ENCODE results near the gene TSN. TPM values are rescaled to one million over a fixed set of nuclear protein-coding genes. Genes with fewer than 3 reads are reported as not detected.
"Not testable (repeated sequence)": the region's sequence is repeated elsewhere in the genome, so short reads cannot be mapped to it uniquely, and the experiment has no call there.

The TSN gene
- total RNA-seq, 2 experiments from 2014 or later = 55.4 to 57.9 TPM

DNA sequence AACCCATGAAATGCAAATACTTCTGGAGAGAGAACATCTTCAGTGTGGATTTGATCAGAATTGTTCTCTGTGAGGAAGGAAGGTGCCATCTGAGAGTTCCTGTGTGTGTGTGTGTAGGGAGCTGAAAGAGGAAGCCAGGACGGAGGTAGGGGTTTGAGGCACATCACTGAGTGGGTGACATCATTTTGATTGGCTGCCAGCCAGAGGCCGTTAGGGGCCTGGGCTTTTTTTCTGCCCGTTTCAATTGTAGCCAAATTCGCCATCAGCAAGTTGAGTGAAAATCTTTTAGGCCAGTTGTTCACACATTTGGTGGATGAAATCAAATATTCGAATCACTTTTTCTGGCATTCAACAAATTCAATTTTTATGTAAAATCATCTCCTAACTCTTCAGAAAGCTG, 48.9 kb downstream of the TSN start:
- Mint-ChIP-seq H3K27me3 (ENCODE audit: low read depth) (peaks cover 22% of the 10 kb centered on the region), H3K4me3 (no peak overlapping the region), H3K36me3 (ENCODE audit: low read depth) (no peaks in the 10 kb centered on the region), H3K4me1 (ENCODE audit: low read depth) (peaks cover 7% of the 10 kb centered on the region), H3K9me3 (ENCODE audit: insufficient read depth) (peaks cover 5% of the 10 kb centered on the region), H3K27ac (no peak overlapping the region)
- ChIA-PET POLR2A (no interaction called here), CTCF (no interaction called here)
- DNase-seq (no peak), ATAC-seq (no peak)

- peaks cover 5% of the 10 kb centered on the region for H3K9me3 Mint-ChIP-seq (ENCODE audit: insufficient read depth)
- no peak overlapping the region for H3K27ac Mint-ChIP-seq
- H3K4me3 Mint-ChIP-seq = no peak overlapping the region
- POLR2A ChIA-PET = no interaction called here
- peaks cover 7% of the 10 kb centered on the region for H3K4me1 Mint-ChIP-seq (ENCODE audit: low read depth)
- CTCF ChIA-PET = no interaction called here
- H3K36me3 Mint-ChIP-seq (ENCODE audit: low read depth) = no peaks in the 10 kb centered on the region
- peaks cover 19% of the 10 kb centered on the region for H3K27me3 Mint-ChIP-seq (ENCODE audit: low read depth)
- no peak for DNase-seq
- no peak for ATAC-seq
Observed at GRCh38 chr2:121804997-121805765, 49.7 kb downstream of the TSN start.

- ATAC-seq (no peak), DNase-seq (no peak)
- no peaks in the 10 kb centered on the region for H3K36me3 Mint-ChIP-seq (ENCODE audit: low read depth)
- H3K4me1 Mint-ChIP-seq (ENCODE audit: low read depth) = peaks cover 7% of the 10 kb centered on the region
- ChIA-PET CTCF (no interaction called here), POLR2A (no interaction called here)
- no peak overlapping the region for H3K27ac Mint-ChIP-seq
- peaks cover 19% of the 10 kb centered on the region for H3K27me3 Mint-ChIP-seq (ENCODE audit: low read depth)
- H3K9me3 Mint-ChIP-seq (ENCODE audit: insufficient read depth) = peaks cover 5% of the 10 kb centered on the region
- H3K4me3 Mint-ChIP-seq = no peak overlapping the region
Observed at GRCh38 chr2:121805766-121806143, 50.3 kb downstream of the TSN start.

- H3K9me3 Mint-ChIP-seq (ENCODE audit: insufficient read depth); H3K36me3 Mint-ChIP-seq (ENCODE audit: low read depth); H3K4me1 Mint-ChIP-seq (ENCODE audit: low read depth); ATAC-seq; H3K27ac Mint-ChIP-seq; DNase-seq; H3K4me3 Mint-ChIP-seq; POLR2A ChIA-PET; CTCF ChIA-PET: not testable (repeated sequence)
- peaks cover 14% of the 10 kb centered on the region for H3K27me3 Mint-ChIP-seq (ENCODE audit: low read depth)
Observed at GRCh38 chr2:121807771-121808170, 52.3 kb downstream of the TSN start.

DNA sequence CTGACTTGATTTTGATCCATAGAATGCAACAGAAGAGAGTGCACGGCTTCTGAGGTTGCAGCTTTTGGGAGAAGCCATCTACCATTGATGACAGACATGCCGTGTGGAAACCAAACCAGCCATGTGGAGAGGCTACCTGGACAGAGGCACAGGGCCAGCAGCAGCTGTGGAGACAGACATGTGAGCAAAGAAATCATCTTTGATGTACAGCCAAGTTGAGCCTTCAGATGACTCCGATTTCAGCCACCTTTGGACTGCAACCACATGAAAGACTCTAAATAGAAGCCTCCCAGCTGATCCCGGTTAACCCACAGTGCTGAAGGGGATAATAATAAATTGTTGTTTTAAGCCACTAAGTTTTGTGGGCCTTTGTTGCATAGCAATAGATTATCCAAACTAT, 54.2 kb downstream of the TSN start:
- no peaks in the 10 kb centered on the region for H3K9me3 Mint-ChIP-seq (ENCODE audit: insufficient read depth)
- H3K36me3 Mint-ChIP-seq (ENCODE audit: low read depth) = no peaks in the 10 kb centered on the region

GRCh38 chr2:121810959-121811853, 55.8 kb downstream of the TSN start:
- Mint-ChIP-seq H3K36me3 (ENCODE audit: low read depth) (no peaks in the 10 kb centered on the region), H3K27me3 (ENCODE audit: low read depth) (peaks cover 2% of the 10 kb centered on the region), H3K27ac (no peak overlapping the region), H3K4me1 (ENCODE audit: low read depth) (no peaks in the 10 kb centered on the region), H3K4me3 (no peak overlapping the region), H3K9me3 (ENCODE audit: insufficient read depth) (no peaks in the 10 kb centered on the region)
- POLR2A ChIA-PET = no interaction called here
- ATAC-seq (peak; percentile 47), DNase-seq (peak; percentile 28)
- CTCF ChIA-PET = interaction anchor here (0.7 to 1.3 kb wide), 9 partner anchors 8 to 224 kb away, joined by 3 to 5 read pairs (median 3); partner anchors contain the start of gene NIFK

More for the DNA sequence above, 54.2 kb downstream of the TSN start:
- ATAC-seq = no peak
- CTCF ChIA-PET = no interaction called here
- H3K27ac Mint-ChIP-seq = no peak overlapping the region
- POLR2A ChIA-PET = no interaction called here
- peaks cover 6% of the 10 kb centered on the region for H3K27me3 Mint-ChIP-seq (ENCODE audit: low read depth)
- peaks cover under 1% of the 10 kb centered on the region for H3K4me1 Mint-ChIP-seq (ENCODE audit: low read depth)
- H3K4me3 Mint-ChIP-seq = no peak overlapping the region
- no peak for DNase-seq

- H3K27ac Mint-ChIP-seq; ATAC-seq; H3K27me3 Mint-ChIP-seq (ENCODE audit: low read depth); H3K4me3 Mint-ChIP-seq; H3K9me3 Mint-ChIP-seq (ENCODE audit: insufficient read depth); POLR2A ChIA-PET; DNase-seq; H3K4me1 Mint-ChIP-seq (ENCODE audit: low read depth); CTCF ChIA-PET; H3K36me3 Mint-ChIP-seq (ENCODE audit: low read depth): not testable (repeated sequence)
Observed at GRCh38 chr2:121813083-121813482, 57.6 kb downstream of the TSN start.

DNA sequence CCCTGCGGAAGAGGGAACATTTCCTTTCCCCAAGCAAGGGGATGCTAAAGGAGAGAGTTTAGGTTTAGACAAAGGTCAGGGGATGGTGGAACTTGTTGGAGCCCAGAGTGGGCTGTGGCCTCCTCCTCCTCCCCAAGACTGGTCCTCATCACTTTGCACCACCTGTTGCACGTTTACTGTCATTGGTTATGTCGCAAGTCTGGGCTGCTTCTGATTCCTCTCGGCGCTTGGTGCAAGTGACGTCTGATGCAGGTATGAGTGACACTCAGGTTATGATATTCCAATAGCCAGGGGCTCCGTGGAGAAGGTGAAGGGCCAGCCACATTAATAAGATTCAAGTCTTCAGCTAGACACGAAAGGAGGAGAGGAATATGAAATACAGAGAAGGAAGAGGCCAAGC, 59.8 kb downstream of the TSN start:
- POLR2A ChIA-PET = no interaction called here
- ATAC-seq (no peak), DNase-seq (no peak)
- CTCF ChIA-PET = no interaction called here
- no peaks in the 10 kb centered on the region for H3K36me3 Mint-ChIP-seq (ENCODE audit: low read depth)
- no peak overlapping the region for H3K4me3 Mint-ChIP-seq
- H3K27ac Mint-ChIP-seq = no peak overlapping the region
- peaks cover 8% of the 10 kb centered on the region for H3K27me3 Mint-ChIP-seq (ENCODE audit: low read depth)
- no peaks in the 10 kb centered on the region for H3K9me3 Mint-ChIP-seq (ENCODE audit: insufficient read depth)
- no peaks in the 10 kb centered on the region for H3K4me1 Mint-ChIP-seq (ENCODE audit: low read depth)

- no peaks in the 10 kb centered on the region for H3K36me3 Mint-ChIP-seq (ENCODE audit: low read depth)
- no peaks in the 10 kb centered on the region for H3K9me3 Mint-ChIP-seq (ENCODE audit: insufficient read depth)
- H3K27ac Mint-ChIP-seq = no peak overlapping the region
- POLR2A ChIA-PET = no interaction called here
- peaks cover 8% of the 10 kb centered on the region for H3K27me3 Mint-ChIP-seq (ENCODE audit: low read depth)
- CTCF ChIA-PET = no interaction called here
- DNase-seq (no peak), ATAC-seq (no peak)
- H3K4me3 Mint-ChIP-seq = no peak overlapping the region
- no peaks in the 10 kb centered on the region for H3K4me1 Mint-ChIP-seq (ENCODE audit: low read depth)
Observed at GRCh38 chr2:121816797-121817196, 61.3 kb downstream of the TSN start.

DNA sequence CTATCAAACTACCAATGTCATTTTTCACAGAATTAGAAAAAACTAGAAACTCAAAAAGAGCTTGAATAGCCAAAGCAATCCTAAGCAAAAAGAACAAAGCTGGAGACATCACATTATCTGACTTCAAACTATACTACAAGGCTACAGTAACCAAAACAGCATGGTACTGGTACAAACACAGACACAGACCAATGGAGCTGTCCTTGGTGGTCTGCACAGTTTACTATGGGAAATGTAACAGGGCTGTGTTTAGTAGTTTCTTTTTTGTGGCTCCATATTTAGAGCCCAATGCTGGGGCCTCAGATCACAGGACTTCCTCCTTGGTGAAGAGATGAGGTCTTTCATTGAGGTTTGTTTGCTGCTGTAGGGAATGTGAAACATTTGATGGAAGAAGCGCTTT, 61.9 kb downstream of the TSN start:
- H3K27me3 Mint-ChIP-seq (ENCODE audit: low read depth); DNase-seq; H3K9me3 Mint-ChIP-seq (ENCODE audit: insufficient read depth); H3K27ac Mint-ChIP-seq; CTCF ChIA-PET; POLR2A ChIA-PET; H3K4me1 Mint-ChIP-seq (ENCODE audit: low read depth); H3K36me3 Mint-ChIP-seq (ENCODE audit: low read depth); H3K4me3 Mint-ChIP-seq; ATAC-seq: not testable (repeated sequence)
